Measurements from ENCODE around the gene ATP6V1B1.

The ATP6V1B1 gene

GRCh38 chr2:70902067-70902442 lies 33.6 kb upstream of the ATP6V1B1 start:
- no peak for DNase-seq

- no peak for DNase-seq
Observed at GRCh38 chr2:70902579-70902978, 33.1 kb upstream of the ATP6V1B1 start.

GRCh38 chr2:70903171-70903570 lies 32.5 kb upstream of the ATP6V1B1 start:
- no peak for DNase-seq

DNA sequence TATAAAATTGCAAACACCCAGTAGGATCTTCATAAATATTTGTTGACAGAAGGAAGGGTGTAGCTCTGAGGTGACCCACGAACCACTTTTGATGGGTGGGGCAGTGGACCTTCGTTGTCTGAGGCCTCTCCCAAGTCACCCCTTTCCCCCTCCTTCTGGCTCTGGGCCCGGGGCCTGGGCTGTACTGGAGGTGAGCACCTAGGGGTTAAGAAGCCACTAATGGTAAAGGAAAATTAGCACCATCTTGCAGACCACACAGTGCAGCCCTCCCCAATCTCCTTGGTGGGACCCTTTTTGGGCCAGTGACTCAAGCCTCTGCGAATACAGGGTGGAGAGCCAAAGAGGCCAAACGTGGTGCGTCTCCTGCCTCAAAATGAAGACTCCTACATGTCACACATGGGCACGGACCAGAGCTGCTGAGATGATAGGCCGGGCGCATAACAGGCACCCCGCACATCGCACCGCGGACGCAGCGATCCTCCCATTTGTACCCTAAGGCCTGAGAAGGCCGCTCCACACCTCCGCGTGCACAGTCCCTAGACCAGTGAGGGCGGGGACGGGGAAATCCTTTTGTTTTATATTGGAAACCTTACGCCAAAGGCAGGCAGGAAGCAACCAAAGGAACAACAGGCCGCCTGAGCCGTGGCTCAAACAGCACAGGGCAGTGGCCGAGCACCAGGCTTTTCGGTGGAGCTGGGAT lies 31.9 kb upstream of the ATP6V1B1 start:
- no peak for DNase-seq

GRCh38 chr2:70904371-70905216 lies 31.1 kb upstream of the ATP6V1B1 start:
- no peak for DNase-seq

GRCh38 chr2:70905443-70906421 lies 30.0 kb upstream of the ATP6V1B1 start:
- DNase-seq = no peak

GRCh38 chr2:70906439-70907005 lies 29.2 kb upstream of the ATP6V1B1 start:
- no peak for DNase-seq

DNA sequence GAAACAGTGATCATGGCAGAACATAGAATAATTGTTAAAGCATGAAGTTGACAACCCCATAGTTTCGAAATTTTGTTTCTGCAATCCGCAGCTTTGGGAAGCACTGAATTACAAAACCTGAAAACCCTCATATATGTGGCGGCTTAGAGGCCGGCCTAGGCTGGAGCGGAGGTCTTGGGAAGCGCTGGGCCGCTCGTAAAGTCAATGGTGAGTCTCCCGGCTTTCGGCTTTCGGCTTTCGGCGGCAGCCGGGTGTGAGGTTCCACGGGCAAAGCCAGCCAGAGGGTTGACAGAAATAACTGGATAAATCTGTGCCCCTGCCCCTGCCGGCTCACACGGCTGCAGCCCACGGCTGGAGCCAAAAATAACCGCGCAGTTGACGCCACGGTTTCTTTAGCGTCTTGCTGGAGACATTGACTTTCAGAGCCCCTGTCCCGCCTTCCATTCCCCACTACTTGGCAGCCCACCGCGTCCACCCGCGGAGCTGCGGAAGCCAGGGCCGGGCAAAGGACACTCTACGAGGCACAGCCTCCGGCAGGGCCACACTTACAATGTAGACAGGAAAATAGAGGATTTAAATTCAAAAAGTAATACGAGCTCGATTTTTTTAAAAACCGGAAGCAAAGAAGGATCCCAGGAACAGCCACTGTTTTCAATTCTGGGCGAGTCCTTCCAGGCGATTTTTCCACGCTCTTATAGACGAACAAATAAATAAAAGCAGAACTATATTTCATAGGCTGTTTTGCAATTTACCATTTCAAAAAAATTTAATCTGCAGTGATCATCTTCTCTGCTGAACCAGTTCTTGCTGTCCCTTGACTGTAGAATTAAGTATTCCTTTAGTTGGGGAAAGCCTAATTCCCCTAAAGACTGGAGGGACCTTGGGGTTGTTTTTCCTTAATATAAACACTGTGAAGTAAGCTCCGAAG lies 28.3 kb upstream of the ATP6V1B1 start:
- no peak for DNase-seq

GRCh38 chr2:70916291-70916690 lies 19.4 kb upstream of the ATP6V1B1 start:
- no peak for DNase-seq

DNA sequence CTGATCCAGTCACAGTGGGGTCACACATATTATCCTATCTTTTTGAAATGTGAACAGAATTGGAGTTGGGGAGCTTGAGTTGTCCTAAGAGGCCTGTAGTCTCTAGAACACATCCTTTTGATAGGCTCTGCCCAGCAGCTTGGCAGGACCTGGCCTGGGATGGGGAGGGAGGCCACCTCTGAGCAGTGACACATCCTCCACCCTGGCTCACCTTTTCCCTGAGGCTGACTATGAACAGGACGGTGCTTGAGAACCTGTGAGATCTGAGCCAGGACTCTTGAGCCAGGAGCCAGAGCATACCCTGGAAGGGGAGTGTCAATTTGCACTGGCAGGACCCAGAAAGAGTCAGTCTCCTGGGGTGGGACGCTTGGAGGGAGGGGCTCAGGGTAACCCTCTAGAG lies 17.7 kb upstream of the ATP6V1B1 start:
- no peak for DNase-seq

GRCh38 chr2:70919672-70920366 lies 15.9 kb upstream of the ATP6V1B1 start:
- DNase-seq = peak; percentile 74

DNA sequence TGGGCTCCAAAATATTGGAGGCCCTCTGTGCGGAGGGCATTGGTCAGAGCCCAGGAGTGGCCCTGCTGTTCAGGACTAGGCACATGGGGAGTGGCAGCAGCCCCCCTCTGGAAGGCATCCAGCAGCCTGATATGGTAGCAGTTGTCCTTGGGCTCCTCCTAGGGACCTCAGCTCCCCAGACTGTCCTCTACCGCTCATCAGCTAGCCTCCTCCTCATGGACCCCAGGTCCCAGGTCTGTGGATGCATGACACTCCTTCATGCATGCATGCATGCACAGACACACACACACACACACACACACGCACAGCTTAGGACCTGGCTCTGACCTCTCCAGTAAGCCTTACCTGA lies 15.4 kb upstream of the ATP6V1B1 start:
- DNase-seq = no peak

DNA sequence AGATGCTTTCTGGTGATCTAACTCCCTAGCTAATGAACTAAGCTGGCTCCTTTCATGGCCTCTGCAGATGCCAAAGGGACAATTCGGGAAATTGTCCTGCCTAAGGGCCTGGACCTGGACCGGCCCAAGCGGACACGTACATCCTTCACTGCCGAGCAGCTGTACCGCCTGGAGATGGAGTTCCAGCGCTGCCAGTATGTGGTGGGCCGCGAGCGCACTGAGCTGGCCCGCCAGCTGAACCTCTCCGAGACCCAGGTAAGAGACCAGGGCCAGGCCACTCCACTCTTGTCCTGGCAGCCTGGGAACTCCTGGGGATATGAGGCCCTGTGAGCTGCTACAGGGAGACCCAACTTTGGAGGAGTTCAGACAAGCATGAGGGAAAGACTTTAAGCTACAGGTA lies 14.7 kb upstream of the ATP6V1B1 start:
- DNase-seq = no peak

- DNase-seq = no peak
Observed at GRCh38 chr2:70921839-70922234, 13.9 kb upstream of the ATP6V1B1 start.

DNA sequence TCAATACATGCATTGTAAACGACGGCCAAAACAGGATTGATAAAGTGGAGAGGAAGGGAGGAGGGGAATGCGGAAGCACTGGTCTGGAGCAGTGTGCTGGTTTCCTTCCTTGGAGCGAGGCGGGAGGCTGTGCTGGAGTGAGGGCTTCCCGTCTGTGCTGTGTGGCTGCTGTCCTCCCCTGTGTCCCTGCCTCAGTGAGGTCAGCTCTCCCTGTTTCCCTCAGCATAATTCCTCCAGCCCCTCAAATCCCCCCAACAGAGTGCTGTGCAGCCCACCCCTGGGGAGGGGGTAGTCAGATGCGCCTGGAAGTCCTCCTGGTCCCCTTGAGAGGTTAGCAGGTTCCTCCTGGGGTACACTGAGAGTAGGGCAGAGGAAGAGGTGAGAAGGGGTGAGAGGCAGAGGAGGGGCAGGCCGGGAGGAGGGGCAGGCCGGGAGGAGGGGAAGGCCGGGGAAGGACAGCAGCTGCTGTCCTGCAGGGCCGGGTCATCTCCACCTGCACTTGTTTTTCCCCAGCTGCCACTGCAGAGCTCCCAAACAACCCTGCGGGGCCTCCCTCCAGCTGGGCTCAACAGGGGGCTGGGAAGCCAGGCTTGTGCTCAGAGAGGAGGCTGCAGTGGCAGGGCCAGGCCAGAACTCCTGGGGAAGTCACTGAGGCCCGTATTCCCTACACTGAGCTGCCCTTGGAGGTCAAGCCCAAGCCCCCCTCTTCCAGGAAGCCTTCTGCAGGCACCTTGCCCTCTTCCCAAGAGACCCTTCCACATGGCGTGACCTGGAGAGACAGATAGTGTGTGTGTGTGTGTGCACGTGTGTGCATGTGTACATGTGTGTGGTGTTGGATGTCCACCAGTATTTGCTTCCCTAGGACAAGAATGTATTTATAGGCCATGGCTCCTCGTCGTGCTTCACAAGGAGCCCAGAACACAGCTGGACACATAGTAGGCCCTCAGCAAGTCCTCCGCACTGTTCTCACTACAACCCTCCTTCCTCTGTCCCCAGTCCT lies 13.2 kb upstream of the ATP6V1B1 start:
- DNase-seq = no peak

DNA sequence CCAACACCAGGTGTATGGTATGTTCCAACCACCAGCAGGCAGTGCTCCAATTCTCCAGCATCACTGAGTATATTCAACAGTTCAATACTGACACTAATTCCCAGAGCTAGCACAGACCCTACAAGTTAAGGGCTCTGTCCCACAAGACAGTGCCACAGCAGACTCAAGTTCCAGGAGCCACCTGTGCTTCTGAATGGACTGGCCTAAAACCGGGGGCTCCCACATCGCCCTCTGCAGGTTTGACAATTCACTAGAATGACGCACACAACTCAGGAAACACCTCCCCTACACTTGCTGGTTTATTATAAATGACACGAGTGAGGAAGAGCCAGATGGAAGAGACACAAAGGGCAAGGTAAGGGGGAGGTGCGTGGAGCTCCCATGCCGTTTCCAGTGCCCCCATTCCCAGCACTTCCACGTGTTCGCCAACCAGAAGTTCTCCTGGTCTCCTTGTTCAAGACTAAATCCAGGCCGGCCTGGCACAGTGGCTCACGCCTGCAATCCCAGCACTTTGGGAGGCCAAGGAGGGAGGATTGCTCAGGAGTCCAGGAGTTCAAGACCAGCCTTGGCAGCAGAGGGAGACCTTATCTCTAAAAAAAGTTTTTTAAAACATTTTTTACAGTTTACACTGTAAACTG lies 12.2 kb upstream of the ATP6V1B1 start:
- no peak for DNase-seq

- DNase-seq = no peak
Observed at GRCh38 chr2:70926042-70926441, 9.7 kb upstream of the ATP6V1B1 start.

DNA sequence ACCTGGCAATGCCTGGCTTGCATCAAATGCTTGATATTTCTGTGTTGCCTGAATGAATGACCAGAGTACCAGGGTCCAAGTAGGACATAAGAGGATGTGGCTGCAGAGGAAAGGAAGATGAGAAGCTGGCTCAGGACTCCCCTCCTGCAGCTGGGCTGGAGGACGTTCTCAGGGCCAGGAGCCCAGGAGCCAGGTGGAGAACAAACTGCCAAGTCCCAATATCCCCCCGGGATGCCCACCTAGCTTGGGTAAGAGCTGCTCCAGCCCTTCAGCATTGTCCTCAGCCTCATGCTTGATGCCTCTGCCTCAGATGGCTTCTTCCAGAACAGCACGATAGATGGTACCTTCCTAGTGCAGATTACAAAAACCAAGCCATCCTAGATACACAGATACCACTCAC lies 8.6 kb upstream of the ATP6V1B1 start:
- DNase-seq = no peak

DNA sequence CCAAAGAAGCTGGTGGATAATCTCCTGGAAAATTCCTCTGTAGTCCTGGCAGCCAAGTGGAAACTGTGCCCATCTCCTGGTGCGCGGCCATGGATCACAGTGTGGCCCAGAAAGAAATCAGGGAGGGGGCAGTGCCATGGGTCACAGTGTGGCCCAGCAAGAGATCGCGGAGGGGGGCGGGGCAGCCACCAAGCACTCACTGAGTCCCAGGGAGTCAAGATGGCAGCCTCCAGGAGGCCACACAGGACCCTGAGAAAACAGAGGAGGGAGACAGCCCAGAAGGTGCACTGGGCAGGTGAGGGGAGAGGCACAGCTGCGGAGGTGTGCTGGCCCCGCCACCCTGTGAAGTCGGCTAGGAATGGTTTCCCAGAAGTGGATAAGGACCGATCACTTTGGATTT lies 8.1 kb upstream of the ATP6V1B1 start:
- no peak for DNase-seq
